ENCODE results near the gene NELFB.

The NELFB gene

GRCh38 chr9:137272241-137273094 lies 17.3 kb downstream of the NELFB start:
- DNase-seq, result no peak

GRCh38 chr9:137273095-137273490 lies 18.0 kb downstream of the NELFB start:
- no peak for DNase-seq

GRCh38 chr9:137273611-137274320 lies 18.6 kb downstream of the NELFB start:
- no peak for DNase-seq

- DNase-seq, result no peak
Observed at GRCh38 chr9:137275203-137275587, 20.1 kb downstream of the NELFB start.

GRCh38 chr9:137275588-137276472 lies 20.7 kb downstream of the NELFB start:
- no peak for DNase-seq

GRCh38 chr9:137276473-137277328 lies 21.6 kb downstream of the NELFB start:
- no peak for DNase-seq

- no peak for DNase-seq
Observed at GRCh38 chr9:137277329-137278041, 22.4 kb downstream of the NELFB start, which contains the start of gene TOR4A. TOR4A (plus strand) TSS chr9:137277726; CDS start chr9:137278690, 964 bp downstream.

GRCh38 chr9:137278061-137278701 lies 23.1 kb downstream of the NELFB start:
- no peak for DNase-seq

GRCh38 chr9:137278721-137279711 lies 23.9 kb downstream of the NELFB start:
- no peak for DNase-seq

GRCh38 chr9:137279741-137280473 lies 24.8 kb downstream of the NELFB start:
- no peak for DNase-seq

- DNase-seq, result no peak
Observed at GRCh38 chr9:137280474-137281344, 25.6 kb downstream of the NELFB start.

- no peak for DNase-seq
Observed at GRCh38 chr9:137281345-137282116, 26.4 kb downstream of the NELFB start.

GRCh38 chr9:137286975-137287383 lies 31.9 kb downstream of the NELFB start:
- DNase-seq, result no peak

- DNase-seq, result no peak
Observed at GRCh38 chr9:137293094-137293481, 38.0 kb downstream of the NELFB start.

GRCh38 chr9:137293482-137294090 lies 38.5 kb downstream of the NELFB start:
- DNase-seq, result no peak

GRCh38 chr9:137294091-137294680 lies 39.1 kb downstream of the NELFB start:
- no peak for DNase-seq
